PC-9 (cell line): Measurements from ENCODE around the gene PLB1. TPM values are rescaled to one million over a fixed set of nuclear protein-coding genes. Genes with fewer than 3 reads are reported as not detected.
"Not testable (repeated sequence)": the region's sequence is repeated elsewhere in the genome, so short reads cannot be mapped to it uniquely, and the experiment has no call there.

Experiments used
- BruUV-seq: library from RNA; stranded (reverse); fragments of 400-500 nt; replicated peaks from 2 replicates; lab custom pipeline; 2021; lab: Mats Ljungman, UMichigan
- CTCF ChIA-PET: fragments of 300-600 bp; sonication (Branson Sonifier 250); formaldehyde crosslinking; loops from one replicate; lab custom pipeline; 2022; ENCODE audit warnings: antibody characterized with exemption; lab: Charles Lee
- POLR2A ChIA-PET: fragments of 300-600 bp; sonication (Branson Sonifier 250); formaldehyde crosslinking; loops from one replicate; lab custom pipeline; 2022; ENCODE audit warnings: antibody characterized with exemption; ENCODE audit not compliant: unreplicated experiment; lab: Charles Lee
- DNase-seq, 2 experiments: peaks; one replicate each; pipeline versions ENCODE4 v3.0.0 to v3.0.0-alpha.2; 2015 to 2022; ENCODE audit warnings: mixed read lengths in 1 of 2
- H2AFZ ChIP-seq: fragments of 200-600 bp; sonication (generic); 2 replicates; pipeline ENCODE4 v1.8.1; 2017; ENCODE audit warnings: antibody characterized with exemption
- H3F3A ChIP-seq: fragments of 200-600 bp; sonication (generic); 2 replicates; pipeline ENCODE4 v1.8.1; 2017; ENCODE audit warnings: antibody characterized with exemption, mild to moderate bottlenecking, low read depth; ENCODE audit not compliant: insufficient read depth
- H3K27ac ChIP-seq: fragments of 200-600 bp; sonication (generic); 2 replicates; pipeline ENCODE4 v1.6.1; 2016; ENCODE audit warnings: mixed run types
- H3K27me3 ChIP-seq: fragments of 200-600 bp; sonication (generic); 2 replicates; pipeline ENCODE4 v1.6.1; 2016; ENCODE audit warnings: low read depth, mixed run types; ENCODE audit not compliant: insufficient read depth
- H3K36me3 ChIP-seq: fragments of 200-600 bp; sonication (generic); 2 replicates; pipeline ENCODE4 v1.6.1; 2016; ENCODE audit warnings: low read depth, mixed run types
- H3K4me1 ChIP-seq: fragments of 200-600 bp; sonication (generic); replicated peaks from 2 replicates; pipeline ENCODE4 v1.6.1; 2016; ENCODE audit warnings: mixed run types; ENCODE audit not compliant: insufficient read depth
- H3K4me2 ChIP-seq: fragments of 200-600 bp; sonication (generic); 2 replicates; pipeline ENCODE4 v1.6.1; 2017; ENCODE audit warnings: mixed run types
- H3K4me3 ChIP-seq: fragments of 200-600 bp; sonication (generic); 2 replicates; pipeline ENCODE4 v1.6.1; 2016; ENCODE audit warnings: mixed run types
- H3K79me2 ChIP-seq: fragments of 200-600 bp; sonication (generic); 2 replicates; pipeline ENCODE4 v1.6.1; 2017; ENCODE audit warnings: low read depth, mixed run types
- H3K9me2 ChIP-seq: fragments of 200-600 bp; sonication (generic); 2 replicates; pipeline ENCODE4 v1.8.1; 2017; ENCODE audit warnings: mild to moderate bottlenecking; ENCODE audit not compliant: insufficient read depth
- H3K9me3 ChIP-seq: fragments of 200-600 bp; sonication (generic); 2 replicates; pipeline ENCODE4 v1.8.1; 2016; ENCODE audit warnings: low read depth; ENCODE audit not compliant: insufficient read depth
- H4K20me1 ChIP-seq: fragments of 200-600 bp; sonication (generic); 2 replicates; pipeline ENCODE4 v1.8.1; 2017; ENCODE audit not compliant: insufficient read depth
- EZH2 ChIP-seq: fragments of 200-600 bp; sonication (generic); IDR thresholded peaks from 2 replicates; pipeline ENCODE4 v1.8.0; 2017; ENCODE audit warnings: antibody characterized with exemption, low read depth
- intact Hi-C: fragments of 100-400 bp; cut with micrococcal nuclease; formaldehyde crosslinking; loops from one replicate; pipeline ENCODE4 v1.10.0; 2022; ENCODE audit not compliant: unreplicated experiment
- total RNA-seq: library from RNA; stranded (reverse); gene quantifications from 2 replicates; pipeline ENCODE4 v1.2.3, GENCODE V29; 2021
- TF ChIP-seq, protein P1 (sequence below): fragments of 200-600 bp; sonication (generic); conservative IDR thresholded peaks from 2 replicates; pipeline ENCODE4 v1.6.1; 2017; ENCODE audit warnings: mixed run types, antibody characterized with exemption, mild to moderate bottlenecking, moderate library complexity

PLB1 gene
- total RNA-seq, 1 experiment from 2014 or later = 2.7 TPM

DNA sequence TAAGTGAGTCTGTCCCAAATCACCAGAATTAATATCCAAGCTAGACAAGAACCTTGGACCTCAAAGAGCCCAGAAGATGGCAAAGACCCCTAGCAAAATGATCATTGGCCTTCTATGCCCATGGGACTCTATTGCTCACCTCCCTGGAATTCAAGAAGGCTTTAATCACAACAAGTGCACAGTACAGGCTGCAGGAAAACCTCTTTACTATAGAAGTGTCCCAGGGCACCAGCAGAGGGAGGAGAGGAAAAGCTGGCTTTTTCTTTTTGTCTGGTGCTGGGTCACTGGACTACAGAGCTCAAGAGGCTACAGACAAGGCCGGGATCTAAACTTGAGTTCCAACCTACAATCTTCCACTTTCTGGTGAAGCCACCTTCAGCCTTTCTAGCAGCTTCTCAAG, 167.5 kb downstream of the PLB1 start:
- Histone ChIP-seq H3K4me2 (peak overlapping the region; percentile 60), H3K9me2 (no peaks in the 10 kb centered on the region), H3K4me1 (peaks cover 54% of the 10 kb centered on the region), H3K9me3 (no peaks in the 10 kb centered on the region), H4K20me1 (no peaks in the 10 kb centered on the region), H2AFZ (no peak overlapping the region), H3F3A (peaks cover 37% of the 10 kb centered on the region), H3K36me3 (no peaks in the 10 kb centered on the region), H3K27ac (no peak overlapping the region), H3K79me2 (no peaks in the 10 kb centered on the region), H3K4me3 (no peak overlapping the region), H3K27me3 (no peaks in the 10 kb centered on the region)
- ChIA-PET POLR2A (interaction anchor here (0.6 kb wide), 1 partner anchor 66 kb away, joined by 8 read pairs; no protein-coding TSS in a partner anchor), CTCF (interaction anchor here (0.5 to 1.8 kb wide), 2 partner anchors 12 to 69 kb away, joined by 3 to 6 read pairs; no protein-coding TSS in a partner anchor)
- peak in 1 of 2 experiments; percentile 65 for DNase-seq
- TF ChIP-seq EZH2 = no peak
- BruUV-seq = no TSS peak
- intact Hi-C loops = loop anchor here (5.0 kb wide), 3 partner anchors 51 to 89 kb away; partner anchors contain the start of gene PPP1CB

DNA sequence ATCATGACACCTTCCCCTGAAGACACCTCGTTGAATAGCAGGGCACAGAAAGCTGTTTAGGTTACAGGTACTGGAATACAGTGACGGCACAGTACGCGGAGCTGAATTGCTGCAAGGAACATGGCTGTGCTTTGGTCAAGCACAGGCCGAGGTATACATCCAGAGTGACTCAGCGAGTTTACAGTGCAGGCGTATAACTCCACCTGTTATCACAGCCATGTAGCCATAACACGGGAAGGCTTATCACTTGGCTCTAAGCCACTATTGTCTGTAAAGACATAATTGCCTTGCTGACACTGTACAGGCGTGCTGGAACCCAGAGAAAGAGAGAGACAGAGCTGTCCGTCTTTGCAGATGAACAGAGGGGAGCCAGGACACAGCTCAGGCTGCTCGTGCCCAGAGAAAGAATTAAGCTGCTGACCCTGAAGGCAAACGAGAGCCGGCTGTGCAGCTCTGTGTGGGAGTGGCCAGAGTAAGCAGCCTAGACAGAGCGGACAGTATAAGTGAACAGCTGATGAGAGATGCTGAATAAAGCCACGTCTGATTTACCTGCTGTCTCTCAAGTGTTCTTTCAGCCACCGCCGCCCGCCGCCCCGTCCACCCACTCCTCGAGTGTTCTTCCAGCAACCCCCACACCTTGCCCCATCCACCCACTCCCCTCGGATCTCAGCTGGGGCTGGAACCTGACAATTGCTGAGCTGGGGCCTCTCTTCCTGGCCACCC, 168.4 kb downstream of the PLB1 start:
- Histone ChIP-seq H2AFZ (no peak overlapping the region), H3K9me3 (no peaks in the 10 kb centered on the region), H3K36me3 (no peaks in the 10 kb centered on the region), H3K4me3 (no peak overlapping the region), H3K27ac (no peak overlapping the region), H3K4me1 (peaks cover 45% of the 10 kb centered on the region), H3K79me2 (no peaks in the 10 kb centered on the region), H3F3A (peaks cover 29% of the 10 kb centered on the region), H4K20me1 (no peaks in the 10 kb centered on the region), H3K9me2 (no peaks in the 10 kb centered on the region), H3K27me3 (no peaks in the 10 kb centered on the region), H3K4me2 (peak overlapping the region; percentile 60; the same call in 1 of the 2 replicates)
- DNase-seq = no peak
- ChIA-PET POLR2A (interaction anchor here (0.6 kb wide), 1 partner anchor 23 kb away, joined by 3 read pairs; no protein-coding TSS in a partner anchor), CTCF (interaction anchor here (0.5 to 0.6 kb wide), 2 partner anchors 47 to 982 kb away, joined by 6 to 9 read pairs; no protein-coding TSS in a partner anchor)
- intact Hi-C loops = loop anchor here (5.0 kb wide), 3 partner anchors 52 to 88 kb away; partner anchors contain the start of gene PPP1CB
- TF ChIP-seq EZH2 = no peak
- TF ChIP-seq, protein P1, sequence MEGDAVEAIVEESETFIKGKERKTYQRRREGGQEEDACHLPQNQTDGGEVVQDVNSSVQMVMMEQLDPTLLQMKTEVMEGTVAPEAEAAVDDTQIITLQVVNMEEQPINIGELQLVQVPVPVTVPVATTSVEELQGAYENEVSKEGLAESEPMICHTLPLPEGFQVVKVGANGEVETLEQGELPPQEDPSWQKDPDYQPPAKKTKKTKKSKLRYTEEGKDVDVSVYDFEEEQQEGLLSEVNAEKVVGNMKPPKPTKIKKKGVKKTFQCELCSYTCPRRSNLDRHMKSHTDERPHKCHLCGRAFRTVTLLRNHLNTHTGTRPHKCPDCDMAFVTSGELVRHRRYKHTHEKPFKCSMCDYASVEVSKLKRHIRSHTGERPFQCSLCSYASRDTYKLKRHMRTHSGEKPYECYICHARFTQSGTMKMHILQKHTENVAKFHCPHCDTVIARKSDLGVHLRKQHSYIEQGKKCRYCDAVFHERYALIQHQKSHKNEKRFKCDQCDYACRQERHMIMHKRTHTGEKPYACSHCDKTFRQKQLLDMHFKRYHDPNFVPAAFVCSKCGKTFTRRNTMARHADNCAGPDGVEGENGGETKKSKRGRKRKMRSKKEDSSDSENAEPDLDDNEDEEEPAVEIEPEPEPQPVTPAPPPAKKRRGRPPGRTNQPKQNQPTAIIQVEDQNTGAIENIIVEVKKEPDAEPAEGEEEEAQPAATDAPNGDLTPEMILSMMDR = no peak
- no TSS peak for BruUV-seq

DNA sequence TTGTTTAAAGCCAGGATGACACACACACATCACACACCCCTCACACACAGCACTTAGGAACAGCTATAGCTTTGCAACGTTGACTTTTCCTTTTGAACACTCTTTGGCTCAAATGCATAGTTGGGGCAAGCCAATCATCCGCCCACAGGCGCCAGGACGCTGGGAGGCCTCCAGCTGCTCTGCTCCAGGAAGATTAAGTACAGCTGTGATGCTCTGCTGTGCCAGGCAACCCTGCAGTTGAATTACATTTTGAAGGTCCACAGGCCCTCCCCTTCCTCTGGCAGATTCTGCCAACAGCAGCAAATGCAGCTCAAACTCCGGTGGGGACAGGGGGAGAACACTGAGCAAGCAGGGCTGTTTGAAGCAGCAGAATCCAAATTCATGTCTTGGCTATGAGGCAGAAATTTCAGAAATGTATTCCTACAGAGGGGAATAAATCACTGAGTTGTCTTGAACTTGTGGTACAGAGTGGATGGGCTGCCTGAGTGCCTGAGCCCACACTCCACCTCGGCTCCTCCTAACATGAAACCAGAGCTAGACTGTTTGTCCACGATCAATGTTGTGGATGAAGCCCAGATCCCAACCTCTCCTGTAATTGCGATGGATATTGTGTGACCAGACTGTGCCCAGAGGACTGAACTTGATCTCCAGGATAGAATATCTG, 169.3 kb downstream of the PLB1 start:
- Histone ChIP-seq H3K27ac (no peak overlapping the region), H3K9me3 (no peaks in the 10 kb centered on the region), H3K36me3 (no peaks in the 10 kb centered on the region), H3F3A (peaks cover 29% of the 10 kb centered on the region), H3K4me1 (peaks cover 41% of the 10 kb centered on the region), H3K9me2 (no peaks in the 10 kb centered on the region), H3K4me3 (no peak overlapping the region), H2AFZ (no peak overlapping the region), H3K4me2 (no peak overlapping the region), H4K20me1 (no peaks in the 10 kb centered on the region), H3K27me3 (no peaks in the 10 kb centered on the region), H3K79me2 (no peaks in the 10 kb centered on the region)
- POLR2A ChIA-PET = interaction anchor here (0.6 kb wide), 1 partner anchor 24 kb away, joined by 3 read pairs; no protein-coding TSS in a partner anchor
- CTCF ChIA-PET = interaction anchor here (0.5 to 0.6 kb wide), 3 partner anchors 32 to 983 kb away, joined by 3 to 9 read pairs (median 6); no protein-coding TSS in a partner anchor
- TF ChIP-seq, protein P1 = no peak
- TF ChIP-seq EZH2 = no peak
- intact Hi-C loops = no loop called here
- DNase-seq = no peak
- BruUV-seq = no TSS peak

DNA sequence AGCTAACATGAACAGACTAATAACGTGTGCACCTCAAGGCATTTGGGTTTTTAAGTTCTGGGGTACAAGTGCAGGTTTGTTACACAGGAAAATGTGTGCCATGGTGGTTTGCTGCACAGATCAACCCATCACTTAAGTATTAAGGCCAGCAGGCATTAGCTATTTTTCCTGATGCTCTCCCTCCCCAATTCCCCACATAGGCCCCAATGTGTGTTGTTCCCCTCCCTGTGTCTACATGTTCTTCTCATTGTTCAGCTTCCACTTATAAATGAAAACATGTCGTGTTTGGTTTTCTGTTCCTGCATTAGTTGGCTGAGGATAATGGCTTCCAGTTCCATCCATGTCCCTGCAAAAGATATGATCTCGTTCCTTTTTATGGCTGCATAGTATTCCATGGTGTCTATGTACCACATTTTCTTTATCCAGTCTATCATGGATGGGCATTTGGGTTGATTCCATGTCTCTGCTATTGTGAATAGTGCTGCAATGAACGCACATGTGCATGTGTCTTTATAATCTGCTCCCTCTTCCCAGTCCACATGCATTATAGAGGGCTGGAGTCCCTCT, 170.0 kb downstream of the PLB1 start:
- H3K9me3 ChIP-seq, H3K4me2 ChIP-seq, H3K79me2 ChIP-seq, H4K20me1 ChIP-seq, H3K4me3 ChIP-seq, intact Hi-C loops, H3K9me2 ChIP-seq, BruUV-seq, H3K27ac ChIP-seq, H3K36me3 ChIP-seq, H3K27me3 ChIP-seq, POLR2A ChIA-PET, H2AFZ ChIP-seq, DNase-seq: not testable (repeated sequence)
- peaks cover 35% of the 10 kb centered on the region for H3K4me1 ChIP-seq
- CTCF ChIA-PET = interaction anchor here (0.6 kb wide), 1 partner anchor 32 kb away, joined by 3 read pairs; no protein-coding TSS in a partner anchor
- H3F3A ChIP-seq = peaks cover 25% of the 10 kb centered on the region
